GM12878 (cell line): Measurements from ENCODE around the gene LMBR1. TPM values are rescaled to one million over a fixed set of nuclear protein-coding genes. Genes with fewer than 3 reads are reported as not detected.

ENCODE experiments used
- ATAC-seq: fragments of 200-7000 bp; cut with Tn5 transposase; 3 replicates; pipeline ENCODE4 v1.9.1; 2020; ENCODE audit warnings: mild to moderate bottlenecking, moderate library complexity
- BruUV-seq: library from RNA; stranded (reverse); fragments of 400-500 nt; replicated peaks from 2 replicates; lab custom pipeline; 2021; lab: Mats Ljungman, UMichigan
- CTCF ChIA-PET: fragments of 300-600 bp; sonication (Branson Sonifier 250); formaldehyde crosslinking; extraction: SDS; loops from one replicate; lab custom pipeline; 2021; ENCODE audit warnings: inconsistent platforms; lab: Yijun Ruan, JAX
- POLR2A ChIA-PET: fragments of 350-600 bp; formaldehyde crosslinking; extraction: SDS; loops from one replicate; lab custom pipeline; 2021; ENCODE audit warnings: inconsistent platforms; lab: Charles Lee
- RAD21 ChIA-PET: fragments of 300-600 bp; sonication (Branson Sonifier 250); formaldehyde crosslinking; loops from one replicate; lab custom pipeline; 2023; ENCODE audit warnings: antibody characterized with exemption; ENCODE audit not compliant: unreplicated experiment; lab: Charles Lee
- SMC1A ChIA-PET: fragments of 300-600 bp; sonication (Branson Sonifier 250); formaldehyde crosslinking; loops from one replicate; lab custom pipeline; 2023; ENCODE audit not compliant: unreplicated experiment, uncharacterized antibody; lab: Charles Lee
- DNase-seq: peaks from one replicate; pipeline ENCODE4 v3.0.0-alpha.2; 2011; ENCODE audit warnings: low read depth, low spot score
- FAIRE-seq: peaks from 3 replicates; lab custom pipeline; 2011; peaks lifted over from hg19 to GRCh38; lab: Jason Lieb, UNC
- H2AFZ ChIP-seq: 2 replicates; pipeline ENCODE4 v1.6.0; 2011; ENCODE audit warnings: low read depth, low read length, control low read depth; ENCODE audit not compliant: control insufficient read depth
- H3K27ac ChIP-seq: 2 replicates; pipeline ENCODE4 v1.5.1; 2011; ENCODE audit warnings: control low read depth; ENCODE audit not compliant: control insufficient read depth, insufficient read depth
- H3K27me3 ChIP-seq, 2 experiments: replicated peaks in 1 of 2; 2 replicates each; pipeline versions ENCODE4 v1.6.0 to v1.6.1; 2011; ENCODE audit warnings: low read length in 1 of 2; ENCODE audit not compliant: control insufficient read depth in 2 of 2, insufficient read depth in 2 of 2
- H3K36me3 ChIP-seq, 2 experiments: 2 replicates each; pipeline ENCODE4 v1.5.1; 2011; ENCODE audit warnings: low read length in 1 of 2; ENCODE audit not compliant: control insufficient read depth in 2 of 2, insufficient read depth in 2 of 2
- H3K4me1 ChIP-seq: 2 replicates; pipeline ENCODE4 v1.6.1; 2011; ENCODE audit warnings: mild to moderate bottlenecking, low read length, moderate library complexity, mixed read lengths; ENCODE audit not compliant: control insufficient read depth, insufficient read depth
- H3K4me2 ChIP-seq: 2 replicates; pipeline ENCODE4 v1.6.0; 2011; ENCODE audit warnings: control low read depth; ENCODE audit not compliant: control insufficient read depth, insufficient read depth
- H3K4me3 ChIP-seq: fragments of 200-600 bp; sonication (generic); 2 replicates; pipeline ENCODE4 v1.5.1; 2016
- H3K79me2 ChIP-seq: 2 replicates; pipeline ENCODE4 v1.6.0; 2011; ENCODE audit warnings: low read length; ENCODE audit not compliant: control insufficient read depth, insufficient read depth
- H3K9ac ChIP-seq: 2 replicates; pipeline ENCODE4 v1.8.0; 2011; ENCODE audit warnings: low read length, control low read depth, mixed read lengths; ENCODE audit not compliant: control insufficient read depth, insufficient read depth
- H3K9me3 ChIP-seq: replicated peaks from 3 replicates; pipeline ENCODE4 v1.5.1; 2011; ENCODE audit warnings: mild to moderate bottlenecking, low read length; ENCODE audit not compliant: control insufficient read depth, insufficient read depth
- H4K20me1 ChIP-seq: 2 replicates; pipeline ENCODE4 v1.6.0; 2011; ENCODE audit not compliant: control insufficient read depth, insufficient read depth
- CEBPB ChIP-seq, 2 experiments: fragments of 150-350 bp in 1 of 2; IDR thresholded peaks; 2 replicates each; pipeline ENCODE4 v1.6.1; 2012 to 2014; ENCODE audit warnings: low read depth in 2 of 2, low read length in 2 of 2, borderline replicate concordance in 1 of 2, inconsistent platforms in 1 of 2
- CREM ChIP-seq: IDR thresholded peaks from 2 replicates; pipeline ENCODE4 v1.6.1; 2014; ENCODE audit warnings: antibody characterized with exemption, low read depth
- PAX8 ChIP-seq: fragments of 450-650 bp; IDR thresholded peaks from 2 replicates; pipeline ENCODE4 v1.6.1; 2017; ENCODE audit warnings: mild to moderate bottlenecking, moderate library complexity
- PML ChIP-seq: IDR thresholded peaks from 2 replicates; pipeline ENCODE4 v1.6.1; 2012; ENCODE audit warnings: low read length, inconsistent platforms
- SMAD5 ChIP-seq: IDR thresholded peaks from 2 replicates; pipeline ENCODE4 v1.6.1; 2016; ENCODE audit warnings: antibody characterized with exemption, low read depth
- ZZZ3 ChIP-seq: IDR thresholded peaks from 2 replicates; pipeline ENCODE4 v1.6.1; 2011; ENCODE audit warnings: low read depth; ENCODE audit not compliant: control insufficient read depth, insufficient read length
- WGBS: methylation state at CpG from one replicate; pipeline ENCODE4 v1.1.6; 2016; ENCODE audit warnings: low lambda C conversion rate; ENCODE audit not compliant: insufficient replicate concordance, insufficient coverage; ENCODE audit errors: missing lambda C conversion rate; 5-methylcytosine and 5-hydroxymethylcytosine counted together
- in situ Hi-C: fragments of 300-500 bp; cut with MboI; formaldehyde crosslinking; loops from 9 replicates; pipeline ENCODE4 v1.14.3; 2018; ENCODE audit warnings: mixed read lengths
- intact Hi-C: fragments of 100-400 bp; cut with micrococcal nuclease; formaldehyde crosslinking; loops from one replicate; pipeline ENCODE4 v1.14.2; 2022; ENCODE audit not compliant: unreplicated experiment
- polyA plus RNA-seq, 11 experiments: library from polyadenylated mRNA; depleted of rRNA in 4 of 11; unstranded in 6 of 11; stranded (reverse) in 5 of 11; fragments of >200 nt; fragmentation: Nextera tagmentation in 4 of 11; fragmentation: Illumina TruSeq in 1 of 11; extraction: Ambion mirVana in 4 of 11; extraction: Trizol in 1 of 11; gene quantifications; 1 replicate in 1 of 11; 2 replicates in 10 of 11; pipeline versions ENCODE4 v1.2.1 to v1.2.3, GENCODE V29; 2011 to 2016; ENCODE audit warnings: inconsistent platforms in 2 of 11, missing spikeins in 2 of 11, low read depth in 1 of 11
- total RNA-seq, 4 experiments: library from RNA; depleted of rRNA in 3 of 4; stranded (reverse); fragments of >200 nt in 3 of 4; fragmentation: Illumina TruSeq in 1 of 4; extraction: Trizol in 1 of 4; gene quantifications; 2 replicates each; pipeline versions ENCODE4 v1.2.1 to v1.2.3, GENCODE V29; 2013 to 2021
- TF ChIP-seq, protein P1 (sequence below): fragments of 450-650 bp; IDR thresholded peaks from 2 replicates; pipeline ENCODE4 v1.6.1; 2014; ENCODE audit warnings: mild to moderate bottlenecking
- TF ChIP-seq, protein P2 (sequence below): fragments of 450-650 bp; formaldehyde crosslinking; IDR thresholded peaks from 2 replicates; pipeline ENCODE4 v1.4.0; 2022; ENCODE audit warnings: mild to moderate bottlenecking, moderate library complexity

The LMBR1 gene
- total and polyA plus RNA-seq, 10 of the 15 experiments (the other 5 are each of a cell fraction or from before 2014, with no cell fraction given), result 4.0 to 63.5 (median 28.8) TPM

DNA sequence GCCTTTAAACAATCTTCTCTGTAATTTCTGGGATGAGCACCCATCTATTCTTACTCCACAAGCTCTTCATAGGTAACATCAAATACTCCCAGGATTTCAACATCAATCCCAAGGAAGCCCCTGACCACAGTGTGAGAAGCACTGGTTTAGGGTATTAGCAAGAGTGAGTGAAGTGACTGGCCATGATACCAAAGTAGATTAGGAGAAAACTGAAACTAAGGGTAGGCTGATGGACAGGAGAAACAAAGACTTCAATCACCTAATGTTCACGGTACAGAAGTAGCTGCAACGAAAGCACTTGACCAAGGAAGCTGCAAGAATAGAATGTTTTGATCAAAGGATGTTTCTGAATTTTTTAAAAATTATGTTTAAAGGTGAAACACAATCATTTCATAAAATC lies 49.8 kb downstream of the LMBR1 start (continued):
- TF ChIP-seq ZZZ3 (no peak), PML (no peak), PAX8 (no peak)
- TF ChIP-seq, protein P1, sequence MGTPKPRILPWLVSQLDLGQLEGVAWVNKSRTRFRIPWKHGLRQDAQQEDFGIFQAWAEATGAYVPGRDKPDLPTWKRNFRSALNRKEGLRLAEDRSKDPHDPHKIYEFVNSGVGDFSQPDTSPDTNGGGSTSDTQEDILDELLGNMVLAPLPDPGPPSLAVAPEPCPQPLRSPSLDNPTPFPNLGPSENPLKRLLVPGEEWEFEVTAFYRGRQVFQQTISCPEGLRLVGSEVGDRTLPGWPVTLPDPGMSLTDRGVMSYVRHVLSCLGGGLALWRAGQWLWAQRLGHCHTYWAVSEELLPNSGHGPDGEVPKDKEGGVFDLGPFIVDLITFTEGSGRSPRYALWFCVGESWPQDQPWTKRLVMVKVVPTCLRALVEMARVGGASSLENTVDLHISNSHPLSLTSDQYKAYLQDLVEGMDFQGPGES, result no peak
- TF ChIP-seq, all 136 proteins: peak for 0

DNA sequence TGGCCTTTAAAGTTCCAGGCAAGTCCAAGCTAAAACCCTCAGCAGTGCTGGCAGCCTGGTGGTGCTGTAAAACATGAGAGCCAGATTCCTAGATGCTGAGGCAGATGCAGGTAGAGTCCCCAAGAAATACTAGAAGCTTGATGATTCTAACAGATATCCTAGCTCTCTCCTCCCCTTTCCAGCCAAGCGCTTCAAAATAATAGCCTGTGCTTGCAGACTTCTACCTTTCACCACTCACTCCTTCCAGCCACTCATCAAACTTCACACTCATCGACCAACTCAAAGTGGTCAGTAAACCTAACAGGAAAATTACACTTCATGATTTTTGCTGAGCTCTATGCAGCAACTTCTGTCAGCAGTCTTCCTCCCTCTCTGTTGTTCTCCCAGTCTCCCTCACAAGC lies 50.2 kb downstream of the LMBR1 start:
- ChIA-PET RAD21 (no interaction called here), CTCF (no interaction called here), POLR2A (interaction anchor here (0.8 to 1.2 kb wide), 2 partner anchors 11 to 12 kb away, joined by 3 read pairs; no protein-coding TSS in a partner anchor), SMC1A (interaction anchor here (1.1 to 1.3 kb wide), 2 partner anchors 13 to 34 kb away, joined by 3 read pairs; no protein-coding TSS in a partner anchor)
- no peak overlapping the region for H2AFZ ChIP-seq
- H3K4me3 ChIP-seq, result no peak overlapping the region
- intact Hi-C loops (no loop called here), in situ Hi-C loops (no loop called here)
- H3K27ac ChIP-seq, result no peak overlapping the region
- DNase-seq, result no peak
- FAIRE-seq, result no peak
- no peak overlapping the region for H3K4me2 ChIP-seq
- 67% methylated on average over 2 of the region's 2 CpGs for WGBS
- no TSS peak for BruUV-seq
- peaks cover 7% of the 10 kb centered on the region for H3K79me2 ChIP-seq
- TF ChIP-seq CEBPB (IDR thresholded peaks at IDR 0.05; ENCODE audit: borderline replicate concordance in 1 of 2, low read depth in 2 of 2, low read length in 2 of 2), result no peak
- TF ChIP-seq, protein P2, sequence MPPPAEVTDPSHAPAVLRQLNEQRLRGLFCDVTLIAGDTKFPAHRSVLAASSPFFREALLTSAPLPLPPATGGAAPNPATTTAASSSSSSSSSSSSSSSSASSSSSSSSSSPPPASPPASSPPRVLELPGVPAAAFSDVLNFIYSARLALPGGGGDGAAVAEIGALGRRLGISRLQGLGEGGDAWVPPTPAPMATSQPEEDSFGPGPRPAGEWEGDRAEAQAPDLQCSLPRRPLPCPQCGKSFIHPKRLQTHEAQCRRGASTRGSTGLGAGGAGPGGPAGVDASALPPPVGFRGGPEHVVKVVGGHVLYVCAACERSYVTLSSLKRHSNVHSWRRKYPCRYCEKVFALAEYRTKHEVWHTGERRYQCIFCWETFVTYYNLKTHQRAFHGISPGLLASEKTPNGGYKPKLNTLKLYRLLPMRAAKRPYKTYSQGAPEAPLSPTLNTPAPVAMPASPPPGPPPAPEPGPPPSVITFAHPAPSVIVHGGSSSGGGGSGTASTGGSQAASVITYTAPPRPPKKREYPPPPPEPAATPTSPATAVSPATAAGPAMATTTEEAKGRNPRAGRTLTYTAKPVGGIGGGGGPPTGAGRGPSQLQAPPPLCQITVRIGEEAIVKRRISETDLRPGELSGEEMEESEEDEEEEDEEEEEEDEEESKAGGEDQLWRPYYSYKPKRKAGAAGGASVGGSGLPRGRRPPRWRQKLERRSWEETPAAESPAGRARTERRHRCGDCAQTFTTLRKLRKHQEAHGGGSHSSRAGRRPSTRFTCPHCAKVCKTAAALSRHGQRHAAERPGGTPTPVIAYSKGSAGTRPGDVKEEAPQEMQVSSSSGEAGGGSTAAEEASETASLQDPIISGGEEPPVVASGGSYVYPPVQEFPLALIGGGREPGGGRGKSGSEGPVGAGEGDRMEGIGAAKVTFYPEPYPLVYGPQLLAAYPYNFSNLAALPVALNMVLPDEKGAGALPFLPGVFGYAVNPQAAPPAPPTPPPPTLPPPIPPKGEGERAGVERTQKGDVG (CRISPR knock-in tag), result no peak
- TF ChIP-seq CREM, result no peak
- TF ChIP-seq SMAD5, result no peak
- TF ChIP-seq, protein P1, result no peak
- no peaks in the 10 kb centered on the region for H3K4me1 ChIP-seq
- H3K36me3 ChIP-seq, result 0 out of 4 replicates have a peak, but pooled peaks cover 0 to 4% of the 10 kb centered on the region in 2 experiments
- no peaks in the 10 kb centered on the region for H3K27me3 ChIP-seq
- no peaks in the 10 kb centered on the region for H4K20me1 ChIP-seq
- H3K9me3 ChIP-seq, result no peaks in the 10 kb centered on the region
- ATAC-seq, result no peak
- H3K9ac ChIP-seq, result no peak overlapping the region
